ENCODE data around the gene RBBP4. TPM values are rescaled to one million over a fixed set of nuclear protein-coding genes. Genes with fewer than 3 reads are reported as not detected.
"Not testable (repeated sequence)": the region's sequence is repeated elsewhere in the genome, so short reads cannot be mapped to it uniquely, and the experiment has no call there.

RBBP4 gene
- total RNA-seq, 2 experiments from 2014 or later: 290 to 298 TPM

GRCh38 chr1:32622806-32623681, 28.0 kb upstream of the RBBP4 start:
- Mint-ChIP-seq H3K4me3 (no peak overlapping the region), H3K9me3 (ENCODE audit: insufficient read depth) (no peaks in the 10 kb centered on the region), H3K4me1 (ENCODE audit: low read depth) (peaks cover 37% of the 10 kb centered on the region), H3K27ac (peak overlapping the region; percentile 64), H3K27me3 (ENCODE audit: low read depth) (no peaks in the 10 kb centered on the region), H3K36me3 (ENCODE audit: low read depth) (peaks cover 45% of the 10 kb centered on the region)
- DNase-seq (no peak), ATAC-seq (peak; percentile 25)
- POLR2A ChIA-PET: interaction anchor here (0.5 to 1.1 kb wide), 3 partner anchors 25 to 464 kb away, joined by 3 read pairs; no protein-coding TSS in a partner anchor
- CTCF ChIA-PET: interaction anchor here (0.6 to 0.8 kb wide), 2 partner anchors 14 to 102 kb away, joined by 3 read pairs; no protein-coding TSS in a partner anchor

DNA sequence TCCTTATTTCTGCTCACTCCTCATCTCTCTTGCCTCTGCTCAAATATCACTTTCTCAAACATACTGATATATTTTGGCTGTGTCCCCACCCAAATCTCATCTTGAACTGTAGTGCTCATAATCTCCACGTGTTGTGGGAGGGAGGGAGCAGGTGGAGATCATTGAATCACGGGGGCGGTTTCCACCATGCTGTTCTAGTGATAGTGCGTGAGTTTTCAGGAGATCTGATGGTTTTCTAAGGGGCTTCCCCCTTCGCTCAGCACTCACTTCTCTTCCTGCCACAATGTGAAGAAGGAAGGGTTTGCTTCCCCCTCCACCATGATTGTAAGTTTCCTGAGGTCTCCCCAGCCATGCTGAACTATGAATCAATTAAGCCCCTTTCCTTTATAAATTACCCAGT, 27.2 kb upstream of the RBBP4 start:
- ATAC-seq: no peak
- peaks cover 49% of the 10 kb centered on the region for H3K36me3 Mint-ChIP-seq (ENCODE audit: low read depth)
- no peaks in the 10 kb centered on the region for H3K9me3 Mint-ChIP-seq (ENCODE audit: insufficient read depth)
- H3K27ac Mint-ChIP-seq: peak overlapping the region; percentile 64
- H3K27me3 Mint-ChIP-seq (ENCODE audit: low read depth): no peaks in the 10 kb centered on the region
- ChIA-PET POLR2A (no interaction called here), CTCF (no interaction called here)
- peaks cover 41% of the 10 kb centered on the region for H3K4me1 Mint-ChIP-seq (ENCODE audit: low read depth)
- H3K4me3 Mint-ChIP-seq: no peak overlapping the region
- DNase-seq: peak; percentile 36

DNA sequence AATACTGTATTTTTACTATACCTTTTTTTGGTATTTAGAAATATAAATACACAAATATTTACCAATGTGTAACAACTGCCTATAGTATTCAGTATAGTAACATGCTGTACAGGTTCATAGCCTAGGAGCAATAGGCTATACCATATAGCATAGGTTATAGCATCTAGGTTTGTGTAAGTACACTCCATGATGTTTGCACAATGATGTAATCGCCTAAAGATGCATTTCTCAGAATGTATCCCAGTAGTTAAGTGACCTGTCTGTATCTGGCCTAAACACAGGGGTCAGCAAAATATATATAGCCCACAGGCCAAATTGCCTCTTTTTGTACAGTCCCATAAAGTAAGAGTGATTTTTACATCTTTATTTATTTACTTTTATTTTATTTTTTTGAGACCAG, 24.8 kb upstream of the RBBP4 start:
- H3K9me3 Mint-ChIP-seq (ENCODE audit: insufficient read depth): no peaks in the 10 kb centered on the region
- peaks cover 34% of the 10 kb centered on the region for H3K4me1 Mint-ChIP-seq (ENCODE audit: low read depth)
- DNase-seq: no peak
- no peak overlapping the region for H3K4me3 Mint-ChIP-seq
- POLR2A ChIA-PET: interaction anchor here (2.0 kb wide), 1 partner anchor 25 kb away, joined by 8 read pairs; the partner anchor contains the start of gene RBBP4
- H3K27ac Mint-ChIP-seq: no peak overlapping the region
- H3K27me3 Mint-ChIP-seq (ENCODE audit: low read depth): no peaks in the 10 kb centered on the region
- peaks cover 47% of the 10 kb centered on the region for H3K36me3 Mint-ChIP-seq (ENCODE audit: low read depth)
- ATAC-seq: no peak
- CTCF ChIA-PET: no interaction called here

DNA sequence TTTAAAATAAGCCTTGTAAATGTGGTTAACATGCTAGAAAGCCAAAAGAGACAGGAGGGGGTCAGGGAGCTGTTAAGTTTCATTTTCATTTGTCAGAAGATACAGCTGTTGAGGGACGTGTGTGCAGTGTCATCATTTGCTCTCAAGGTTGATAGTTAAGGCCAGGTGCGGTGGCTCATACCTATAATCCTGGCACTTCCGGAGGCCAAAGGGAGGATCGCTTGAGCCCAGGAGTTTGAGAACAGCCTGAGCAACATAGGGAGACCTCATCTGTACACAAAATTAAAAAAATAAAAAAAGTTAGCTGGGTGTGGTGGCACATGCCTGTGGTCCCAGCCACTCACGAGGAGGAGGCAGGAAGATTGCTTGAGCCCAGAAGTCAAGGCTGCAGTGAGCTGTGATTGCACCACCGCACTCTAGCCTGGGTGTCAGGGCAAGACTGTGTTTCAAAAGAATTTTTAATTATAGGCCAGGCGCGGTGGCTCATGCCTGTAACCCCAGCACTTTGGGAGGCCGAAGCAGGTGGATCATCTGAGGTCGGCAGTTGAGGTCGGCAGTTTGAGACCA, 23.3 kb upstream of the RBBP4 start:
- peak overlapping the region; percentile 90 for H3K27ac Mint-ChIP-seq
- H3K9me3 Mint-ChIP-seq (ENCODE audit: insufficient read depth): no peaks in the 10 kb centered on the region
- H3K27me3 Mint-ChIP-seq (ENCODE audit: low read depth): no peaks in the 10 kb centered on the region
- peak; percentile 89 for ATAC-seq
- peak; percentile 50 for DNase-seq
- ChIA-PET POLR2A (interaction anchor here (0.7 to 1.6 kb wide), 4 partner anchors 18 to 50 kb away, joined by 3 to 16 read pairs (median 4); partner anchors contain the start of genes RBBP4 and ZBTB8OS), CTCF (interaction anchor here (0.7 to 0.9 kb wide), 3 partner anchors 23 to 107 kb away, joined by 3 read pairs; partner anchors contain the start of gene RBBP4)
- peaks cover 35% of the 10 kb centered on the region for H3K4me1 Mint-ChIP-seq (ENCODE audit: low read depth)
- H3K36me3 Mint-ChIP-seq (ENCODE audit: low read depth): peaks cover 45% of the 10 kb centered on the region
- peak overlapping the region; percentile 23 for H3K4me3 Mint-ChIP-seq

DNA sequence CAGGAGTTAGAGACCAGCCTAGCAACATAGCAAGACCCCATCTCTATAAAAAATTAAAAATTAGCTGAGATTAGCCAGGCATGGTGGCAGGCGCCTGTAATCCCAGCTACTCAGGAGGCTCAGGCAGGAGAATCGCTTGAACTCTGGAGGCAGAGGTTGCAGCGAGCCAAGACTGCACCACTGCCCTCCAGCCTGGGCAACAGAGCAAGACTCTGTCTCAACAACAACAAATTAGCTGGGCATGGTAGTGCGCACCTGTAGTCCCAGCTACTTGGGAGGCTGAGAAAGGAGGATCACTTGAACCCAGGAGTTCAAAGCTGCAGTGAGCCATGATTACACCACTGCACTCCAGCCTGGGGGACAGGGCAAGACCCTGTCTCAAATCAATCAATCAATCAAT, 20.8 kb upstream of the RBBP4 start:
- peaks cover 46% of the 10 kb centered on the region for H3K36me3 Mint-ChIP-seq (ENCODE audit: low read depth)
- POLR2A ChIA-PET: interaction anchor here (1.1 to 1.8 kb wide), 2 partner anchors 19 to 21 kb away, joined by 3 to 6 read pairs; partner anchors contain the start of gene RBBP4
- not testable (repeated sequence) for H3K27me3 Mint-ChIP-seq (ENCODE audit: low read depth); H3K9me3 Mint-ChIP-seq (ENCODE audit: insufficient read depth); H3K4me3 Mint-ChIP-seq; H3K27ac Mint-ChIP-seq; DNase-seq; ATAC-seq
- peaks cover 31% of the 10 kb centered on the region for H3K4me1 Mint-ChIP-seq (ENCODE audit: low read depth)
- CTCF ChIA-PET: interaction anchor here (2.1 kb wide), 1 partner anchor 10 kb away, joined by 5 read pairs; no protein-coding TSS in a partner anchor

GRCh38 chr1:32632829-32633228, 18.2 kb upstream of the RBBP4 start:
- DNase-seq (no peak), ATAC-seq (no peak)
- Mint-ChIP-seq H3K27ac (no peak overlapping the region), H3K4me1 (ENCODE audit: low read depth) (peaks cover 22% of the 10 kb centered on the region), H3K27me3 (ENCODE audit: low read depth) (no peaks in the 10 kb centered on the region), H3K4me3 (no peak overlapping the region), H3K36me3 (ENCODE audit: low read depth) (peaks cover 41% of the 10 kb centered on the region), H3K9me3 (ENCODE audit: insufficient read depth) (no peaks in the 10 kb centered on the region)
- ChIA-PET CTCF (no interaction called here), POLR2A (interaction anchor here (0.6 to 0.8 kb wide), 2 partner anchors 20 to 1311 kb away, joined by 3 read pairs; no protein-coding TSS in a partner anchor)

DNA sequence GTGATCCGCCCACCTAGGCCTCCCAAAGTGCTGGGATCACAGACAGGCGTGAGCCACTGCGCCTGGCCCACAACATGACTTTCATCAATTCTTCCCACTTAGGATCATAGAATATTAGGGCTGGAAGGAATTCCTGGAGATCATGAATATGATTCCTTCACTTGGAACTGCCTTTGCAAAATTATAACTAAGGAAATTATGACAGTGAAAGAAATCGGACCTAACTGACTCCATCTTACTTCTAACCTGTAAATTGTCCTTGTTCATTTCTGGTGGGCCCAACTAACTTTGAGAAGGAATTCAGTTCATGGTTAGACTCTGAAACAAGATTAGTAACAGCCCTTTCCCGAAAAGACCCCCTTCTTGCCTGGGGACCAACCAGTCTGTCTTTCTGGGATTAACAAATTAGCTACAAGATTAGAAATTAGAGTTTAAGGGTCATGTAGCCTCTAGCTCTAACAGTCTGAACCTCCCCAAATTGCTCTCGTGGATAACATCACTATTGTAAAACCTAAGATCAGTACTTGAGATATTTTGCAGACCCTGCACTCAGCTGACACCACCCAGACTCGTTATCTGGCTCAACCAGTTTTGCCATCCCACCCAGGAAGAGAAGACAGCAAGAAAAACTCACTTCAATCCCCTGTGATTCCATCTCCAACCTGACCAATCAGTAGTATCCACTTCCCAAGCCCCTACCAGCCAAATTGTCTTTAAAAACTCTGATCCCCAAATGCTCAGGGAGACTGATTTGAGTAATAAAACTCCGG, 15.3 kb upstream of the RBBP4 start:
- ChIA-PET CTCF (no interaction called here), POLR2A (interaction anchor here (0.7 kb wide), 1 partner anchor 315 kb away, joined by 3 read pairs; no protein-coding TSS in a partner anchor)
- ATAC-seq (no peak), DNase-seq (no peak)
- no peaks in the 10 kb centered on the region for H3K9me3 Mint-ChIP-seq (ENCODE audit: insufficient read depth)
- H3K4me1 Mint-ChIP-seq (ENCODE audit: low read depth): peaks cover 16% of the 10 kb centered on the region
- H3K36me3 Mint-ChIP-seq (ENCODE audit: low read depth): peaks cover 32% of the 10 kb centered on the region
- H3K4me3 Mint-ChIP-seq: no peak overlapping the region
- H3K27ac Mint-ChIP-seq: no peak overlapping the region
- H3K27me3 Mint-ChIP-seq (ENCODE audit: low read depth): no peaks in the 10 kb centered on the region

DNA sequence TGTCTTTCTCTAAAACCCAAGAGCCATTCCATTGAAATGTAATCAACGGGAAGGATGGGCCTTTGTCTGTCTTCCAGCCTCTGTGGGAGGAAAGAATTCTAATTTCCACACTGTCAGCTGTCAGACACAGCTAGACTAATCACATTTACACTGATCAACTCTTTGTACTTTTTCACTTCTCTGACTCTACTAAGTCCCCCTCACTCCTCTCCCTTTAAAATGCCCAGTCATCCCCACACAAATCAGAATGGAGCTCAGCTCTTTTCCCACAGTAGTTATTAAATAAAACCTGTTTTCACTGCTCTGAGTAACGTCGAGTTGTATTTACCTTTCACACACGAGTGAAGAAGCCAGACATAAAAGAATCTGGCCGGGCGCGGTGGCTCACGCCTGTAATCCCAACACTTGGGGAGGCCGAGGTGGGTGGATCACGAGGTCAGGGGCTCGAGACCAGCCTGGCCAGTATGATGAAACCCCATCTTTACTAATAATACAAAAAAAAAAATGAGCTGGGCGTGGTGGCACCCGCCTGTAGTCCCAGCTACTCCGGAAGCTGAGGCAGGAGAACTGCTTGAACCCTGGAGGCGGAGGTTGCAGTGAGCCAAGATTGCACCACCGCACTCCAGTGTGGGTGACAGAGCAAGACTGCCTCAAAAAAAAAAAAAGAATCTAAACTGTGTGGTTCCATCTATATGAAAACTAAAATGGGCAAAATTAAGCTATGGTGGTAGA, 13.9 kb upstream of the RBBP4 start:
- ATAC-seq: no peak
- Mint-ChIP-seq H3K4me3 (no peak overlapping the region), H3K4me1 (ENCODE audit: low read depth) (peaks cover 18% of the 10 kb centered on the region), H3K36me3 (ENCODE audit: low read depth) (peaks cover 29% of the 10 kb centered on the region), H3K9me3 (ENCODE audit: insufficient read depth) (no peaks in the 10 kb centered on the region), H3K27ac (no peak overlapping the region), H3K27me3 (ENCODE audit: low read depth) (no peaks in the 10 kb centered on the region)
- ChIA-PET CTCF (interaction anchor here (1.0 to 1.2 kb wide), 2 partner anchors 14 to 75 kb away, joined by 3 read pairs; no protein-coding TSS in a partner anchor), POLR2A (no interaction called here)
- no peak for DNase-seq

- Mint-ChIP-seq H3K27me3 (ENCODE audit: low read depth) (no peaks in the 10 kb centered on the region), H3K9me3 (ENCODE audit: insufficient read depth) (no peaks in the 10 kb centered on the region), H3K27ac (no peak overlapping the region), H3K4me1 (ENCODE audit: low read depth) (peaks cover 4% of the 10 kb centered on the region), H3K4me3 (no peak overlapping the region), H3K36me3 (ENCODE audit: low read depth) (peaks cover 21% of the 10 kb centered on the region)
- no peak for ATAC-seq
- POLR2A ChIA-PET: interaction anchor here (1.0 kb wide), 1 partner anchor 12 kb away, joined by 4 read pairs; no protein-coding TSS in a partner anchor
- DNase-seq: no peak
- CTCF ChIA-PET: no interaction called here
These were observed 11.4 kb upstream of the RBBP4 start for GRCh38 chr1:32639489-32640075.

- H3K27me3 Mint-ChIP-seq (ENCODE audit: low read depth); POLR2A ChIA-PET; DNase-seq; H3K9me3 Mint-ChIP-seq (ENCODE audit: insufficient read depth); H3K4me3 Mint-ChIP-seq; H3K4me1 Mint-ChIP-seq (ENCODE audit: low read depth); ATAC-seq; CTCF ChIA-PET; H3K27ac Mint-ChIP-seq: not testable (repeated sequence)
- H3K36me3 Mint-ChIP-seq (ENCODE audit: low read depth): peaks cover 10% of the 10 kb centered on the region
These were observed 8.6 kb upstream of the RBBP4 start for GRCh38 chr1:32642292-32642827.
